ENCODE data around the gene NANS.
"Not testable (repeated sequence)": the region's sequence is repeated elsewhere in the genome, so short reads cannot be mapped to it uniquely, and the experiment has no call there.

NANS gene

DNA sequence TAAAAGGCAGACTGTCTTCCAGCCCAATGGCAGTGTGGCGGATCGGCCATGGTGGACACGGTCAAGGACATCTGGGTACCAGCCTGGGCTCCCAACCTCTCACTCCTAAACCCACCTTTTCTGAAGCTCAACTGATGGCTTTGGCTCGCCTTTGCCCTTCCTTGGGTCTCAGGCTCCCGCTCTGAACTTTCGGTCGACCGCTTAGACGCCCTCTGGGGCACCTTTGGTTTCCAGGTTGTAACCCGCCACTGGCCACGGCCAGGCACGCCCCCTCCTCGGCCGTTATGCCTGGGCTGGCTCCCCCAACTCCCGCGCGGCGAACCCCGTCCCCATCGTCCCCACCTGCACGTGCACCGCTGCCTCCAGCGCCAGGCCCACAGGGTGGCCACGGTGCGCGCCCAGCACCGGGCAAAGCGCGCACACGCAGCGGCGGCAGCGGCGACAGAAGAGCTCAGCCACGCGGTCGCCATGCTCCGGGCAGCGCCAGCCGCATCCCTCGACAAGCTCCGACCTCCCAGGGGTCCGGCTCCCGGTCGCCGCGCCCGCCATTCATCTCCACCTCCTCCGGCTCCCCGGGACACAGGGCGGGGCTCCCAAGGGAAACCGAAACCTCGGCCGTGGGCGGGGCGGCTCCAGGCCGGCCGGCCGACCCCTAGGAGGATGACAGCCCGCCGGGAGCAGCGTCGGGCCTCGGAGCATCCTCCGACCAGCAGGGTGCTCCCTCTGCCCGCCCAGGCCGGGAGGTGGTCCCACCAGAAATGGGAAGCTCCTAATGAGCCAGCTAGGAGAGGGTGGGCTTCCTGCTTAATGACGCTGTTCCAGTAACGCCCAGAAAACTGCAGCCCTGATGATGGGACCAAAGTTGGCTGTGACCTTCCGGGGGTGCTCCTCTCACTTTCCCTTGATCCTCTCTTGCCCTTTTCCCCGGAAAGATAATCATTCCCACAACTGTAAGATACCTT lies 62.4 kb downstream of the NANS start, which contains the start of gene TRIM14:
Gene TRIM14, minus strand, starts transcription at position 583 of the 962 bp plus-strand sequence. Its CDS starts 34 bp downstream, at position 549.
- Mint-ChIP-seq H3K27ac (peak within 1 kb of the TSS; percentile 95), H3K9me3 (ENCODE audit: low read depth) (no peaks in the 10 kb centered on the region), H3K27me3 (no peaks in the 10 kb centered on the region), H3K36me3 (no peaks in the 10 kb centered on the region), H3K4me1 (ENCODE audit: low read depth) (peaks cover 56% of the 10 kb centered on the region), H3K4me3 (peak within 1 kb of the TSS; percentile 87)

DNA sequence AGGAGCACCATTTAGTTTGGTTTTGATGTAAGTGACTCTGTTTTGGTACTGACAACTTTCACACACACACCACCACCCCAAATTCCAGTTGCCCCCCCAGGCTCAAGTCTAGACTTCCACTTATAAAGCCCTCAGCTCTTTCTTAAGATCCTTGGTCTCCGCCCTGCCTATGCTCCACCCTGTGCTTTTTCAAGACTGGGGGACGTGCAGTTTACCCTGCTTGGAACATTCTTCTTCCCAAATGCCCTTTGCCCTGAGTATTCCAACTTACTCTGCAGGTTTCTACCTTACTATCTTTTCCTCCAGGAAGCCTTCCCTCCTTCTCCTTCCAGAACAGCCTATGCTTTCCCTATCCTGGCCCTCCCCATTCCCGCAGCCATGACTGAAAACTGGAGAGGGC lies 63.9 kb downstream of the NANS start:
- H3K36me3 Mint-ChIP-seq, result no peaks in the 10 kb centered on the region
- H3K27ac Mint-ChIP-seq, result peak overlapping the region; percentile 87
- H3K4me1 Mint-ChIP-seq (ENCODE audit: low read depth), result peaks cover 52% of the 10 kb centered on the region
- no peaks in the 10 kb centered on the region for H3K27me3 Mint-ChIP-seq
- no peaks in the 10 kb centered on the region for H3K9me3 Mint-ChIP-seq (ENCODE audit: low read depth)
- peak overlapping the region; percentile 87 for H3K4me3 Mint-ChIP-seq

DNA sequence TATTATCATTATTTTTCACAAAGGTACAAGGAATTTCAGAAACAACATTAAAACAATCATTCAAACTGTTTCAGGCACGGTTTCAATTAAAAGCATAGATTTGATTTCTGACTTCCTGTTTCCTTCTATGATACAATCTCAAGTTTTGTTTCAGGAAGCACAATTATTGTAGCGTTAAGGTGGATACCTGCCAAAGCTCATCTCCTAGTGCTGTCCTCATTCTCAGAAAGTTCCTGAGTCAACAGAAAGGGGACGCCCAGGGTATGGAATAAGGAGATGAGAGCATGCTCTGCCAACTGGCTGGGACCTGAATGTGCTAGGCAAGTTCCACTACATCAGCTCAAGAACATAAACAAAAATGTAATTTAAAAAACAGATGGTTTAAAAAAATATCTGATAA lies 64.5 kb downstream of the NANS start:
- peaks cover 48% of the 10 kb centered on the region for H3K4me1 Mint-ChIP-seq (ENCODE audit: low read depth)
- H3K4me3 Mint-ChIP-seq, result peak overlapping the region; percentile 87
- no peaks in the 10 kb centered on the region for H3K9me3 Mint-ChIP-seq (ENCODE audit: low read depth)
- H3K27me3 Mint-ChIP-seq, result no peaks in the 10 kb centered on the region
- H3K36me3 Mint-ChIP-seq, result no peaks in the 10 kb centered on the region
- peak overlapping the region; percentile 87 for H3K27ac Mint-ChIP-seq

DNA sequence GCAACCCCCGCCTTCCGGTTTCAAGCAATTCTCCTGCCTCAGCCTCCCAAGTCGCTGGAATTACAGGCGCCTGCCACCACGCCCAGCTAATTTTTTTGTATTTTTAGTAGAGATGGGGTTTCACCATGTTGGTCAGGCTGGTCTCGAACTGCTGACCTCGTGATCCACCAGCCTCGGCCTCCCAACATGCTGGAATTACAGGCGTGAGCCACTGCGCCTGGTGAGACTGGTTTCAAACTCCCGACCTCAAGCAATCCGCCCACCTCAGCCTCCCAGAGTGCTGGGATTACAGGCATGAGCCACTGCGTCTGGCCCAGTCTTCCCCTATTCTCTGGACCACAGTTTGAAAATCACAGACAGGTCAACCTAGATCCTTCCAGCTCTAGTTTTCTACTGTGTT lies 67.6 kb downstream of the NANS start:
- not testable (repeated sequence) for H3K4me3 Mint-ChIP-seq

DNA sequence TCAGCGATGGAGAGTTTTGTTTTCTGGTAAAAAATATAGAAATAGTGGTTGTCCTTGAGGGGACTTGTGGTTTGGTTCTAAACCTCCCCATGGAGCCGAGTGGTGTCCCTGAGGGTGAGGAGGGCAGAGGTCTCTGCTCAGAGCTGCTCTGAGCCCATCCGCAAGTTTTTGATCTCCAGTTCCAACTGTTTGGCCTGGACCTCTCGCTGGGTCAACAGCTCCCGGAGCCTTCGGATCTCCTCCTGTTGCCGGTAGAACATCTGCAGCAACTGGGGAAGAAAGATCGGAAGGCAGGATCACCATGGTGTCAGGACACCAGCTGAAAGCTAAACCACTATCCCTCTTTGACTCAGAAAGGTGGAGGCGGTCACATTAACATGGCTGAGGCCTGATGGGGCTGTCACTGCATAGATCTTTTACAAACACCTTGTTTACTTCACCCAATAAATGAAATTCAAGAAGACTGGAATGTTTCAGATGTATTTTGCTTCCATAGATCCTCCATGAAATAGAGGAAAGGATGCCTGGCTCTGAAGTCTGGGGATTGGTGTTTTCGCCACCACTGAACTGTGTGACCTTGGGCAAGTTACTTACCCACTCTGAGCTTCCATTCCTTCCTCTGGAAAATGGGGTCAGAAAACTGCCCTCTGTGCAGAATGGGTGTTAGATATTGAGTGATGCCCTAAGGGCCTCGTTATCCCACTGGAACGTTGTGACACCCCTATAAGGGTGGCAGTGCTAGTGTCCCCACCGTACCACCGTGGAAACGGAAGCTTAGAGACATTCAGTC lies 68.3 kb downstream of the NANS start:
- peak overlapping the region; percentile 17 for H3K27ac Mint-ChIP-seq
- H3K9me3 Mint-ChIP-seq (ENCODE audit: low read depth), result no peaks in the 10 kb centered on the region
- H3K36me3 Mint-ChIP-seq, result no peaks in the 10 kb centered on the region
- H3K4me1 Mint-ChIP-seq (ENCODE audit: low read depth), result peaks cover 30% of the 10 kb centered on the region
- H3K4me3 Mint-ChIP-seq, result no peak overlapping the region
- H3K27me3 Mint-ChIP-seq, result no peaks in the 10 kb centered on the region

More for the DNA sequence above, 67.6 kb downstream of the NANS start:
- not testable (repeated sequence) for H3K27ac Mint-ChIP-seq; H3K27me3 Mint-ChIP-seq; H3K9me3 Mint-ChIP-seq (ENCODE audit: low read depth); H3K36me3 Mint-ChIP-seq
- H3K4me1 Mint-ChIP-seq (ENCODE audit: low read depth), result peaks cover 35% of the 10 kb centered on the region

DNA sequence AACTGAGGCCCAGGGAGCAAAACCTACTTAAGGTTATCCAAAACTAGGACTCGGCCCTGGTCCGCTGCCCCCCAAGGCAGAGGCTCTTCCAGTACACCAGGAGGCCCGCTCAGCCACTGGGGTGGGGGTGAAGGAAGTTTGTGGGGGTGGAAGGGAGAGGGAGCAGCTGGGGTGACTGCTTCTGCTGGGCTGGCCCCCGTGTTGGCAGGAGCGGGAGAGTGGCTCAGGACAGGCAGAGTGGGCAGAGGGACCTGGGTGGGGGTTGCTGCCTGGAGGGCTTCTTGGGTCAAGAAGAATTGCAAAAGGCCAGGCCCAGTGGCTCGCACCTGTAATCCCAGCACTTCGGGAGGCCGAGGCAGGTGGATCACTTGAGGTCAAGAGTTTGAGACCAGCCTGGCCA lies 70.7 kb downstream of the NANS start:
- peaks cover 2% of the 10 kb centered on the region for H3K36me3 Mint-ChIP-seq
- peaks cover 8% of the 10 kb centered on the region for H3K4me1 Mint-ChIP-seq (ENCODE audit: low read depth)
- no peak overlapping the region for H3K27ac Mint-ChIP-seq

DNA sequence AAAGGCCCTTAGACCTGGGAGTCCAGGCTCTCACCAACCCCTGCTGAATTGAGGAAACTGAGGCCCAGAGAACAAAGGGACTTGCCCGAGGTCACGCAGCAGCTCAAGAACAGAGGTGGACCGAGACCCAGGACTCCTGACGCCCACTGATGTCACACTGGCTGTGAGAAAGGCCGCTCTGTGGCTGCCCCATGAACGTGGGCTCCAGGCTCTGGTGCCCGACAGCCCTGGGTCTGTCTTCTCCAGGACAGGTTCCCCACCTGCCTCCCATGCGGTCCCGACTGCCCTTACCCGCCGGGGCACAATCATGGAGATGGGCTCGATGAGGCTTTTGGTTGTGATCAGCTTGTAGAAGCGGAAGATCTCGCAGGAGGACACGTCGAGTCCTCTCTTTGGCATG lies 71.8 kb downstream of the NANS start:
- Mint-ChIP-seq H3K27ac (no peak overlapping the region), H3K27me3 (no peaks in the 10 kb centered on the region), H3K4me3 (no peak overlapping the region), H3K36me3 (peaks cover 2% of the 10 kb centered on the region), H3K9me3 (ENCODE audit: low read depth) (no peaks in the 10 kb centered on the region), H3K4me1 (ENCODE audit: low read depth) (no peaks in the 10 kb centered on the region)

More for the DNA sequence above, 70.7 kb downstream of the NANS start:
- Mint-ChIP-seq H3K4me3 (no peak overlapping the region), H3K27me3 (no peaks in the 10 kb centered on the region), H3K9me3 (ENCODE audit: low read depth) (no peaks in the 10 kb centered on the region)

DNA sequence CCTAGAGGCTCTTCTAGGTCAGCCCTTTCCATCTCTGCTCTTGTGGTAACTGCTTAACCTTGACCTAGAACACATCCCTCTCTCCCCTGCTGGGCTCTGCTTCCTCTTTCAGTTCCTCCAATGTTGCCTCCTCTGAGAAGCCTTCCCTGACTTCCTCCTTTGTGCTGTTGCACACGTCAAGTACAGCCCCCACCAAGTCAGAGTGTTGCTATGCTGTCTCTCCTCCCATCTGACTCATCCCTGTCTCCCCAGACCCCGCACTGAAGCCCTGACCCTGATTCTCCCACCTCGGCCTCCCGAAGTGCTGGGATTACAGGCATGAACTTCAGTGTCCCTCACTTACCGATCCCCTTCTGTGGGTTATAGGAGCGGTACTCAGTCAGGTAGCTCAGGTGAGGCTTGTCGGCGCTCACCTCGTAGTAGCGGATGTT lies 72.9 kb downstream of the NANS start:
- Mint-ChIP-seq H3K27ac (peak overlapping the region; percentile 54), H3K9me3 (ENCODE audit: low read depth) (no peaks in the 10 kb centered on the region), H3K27me3 (no peaks in the 10 kb centered on the region), H3K4me1 (ENCODE audit: low read depth) (no peaks in the 10 kb centered on the region), H3K4me3 (no peak overlapping the region), H3K36me3 (peaks cover 2% of the 10 kb centered on the region)

DNA sequence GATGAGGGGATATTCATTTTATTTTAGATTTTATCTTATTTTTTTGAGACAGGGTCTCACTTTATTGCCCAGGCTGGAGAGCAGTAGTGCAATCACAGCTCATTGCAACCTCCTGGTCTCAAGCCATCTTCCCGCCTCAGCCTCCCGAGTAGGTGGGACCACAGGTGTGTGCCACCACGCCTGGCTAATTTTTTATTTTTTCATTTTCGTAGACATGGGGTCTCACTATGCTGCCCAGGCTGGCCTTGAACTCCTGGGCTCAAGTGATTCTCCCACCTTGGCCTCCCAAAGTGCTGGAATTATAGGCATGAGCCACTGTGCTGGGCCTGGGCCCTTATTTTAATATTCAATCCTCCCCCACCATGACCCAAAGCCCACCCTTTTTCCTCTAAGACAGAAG lies 73.5 kb downstream of the NANS start:
- not testable (repeated sequence) for H3K36me3 Mint-ChIP-seq; H3K4me3 Mint-ChIP-seq; H3K4me1 Mint-ChIP-seq (ENCODE audit: low read depth); H3K9me3 Mint-ChIP-seq (ENCODE audit: low read depth); H3K27me3 Mint-ChIP-seq; H3K27ac Mint-ChIP-seq

DNA sequence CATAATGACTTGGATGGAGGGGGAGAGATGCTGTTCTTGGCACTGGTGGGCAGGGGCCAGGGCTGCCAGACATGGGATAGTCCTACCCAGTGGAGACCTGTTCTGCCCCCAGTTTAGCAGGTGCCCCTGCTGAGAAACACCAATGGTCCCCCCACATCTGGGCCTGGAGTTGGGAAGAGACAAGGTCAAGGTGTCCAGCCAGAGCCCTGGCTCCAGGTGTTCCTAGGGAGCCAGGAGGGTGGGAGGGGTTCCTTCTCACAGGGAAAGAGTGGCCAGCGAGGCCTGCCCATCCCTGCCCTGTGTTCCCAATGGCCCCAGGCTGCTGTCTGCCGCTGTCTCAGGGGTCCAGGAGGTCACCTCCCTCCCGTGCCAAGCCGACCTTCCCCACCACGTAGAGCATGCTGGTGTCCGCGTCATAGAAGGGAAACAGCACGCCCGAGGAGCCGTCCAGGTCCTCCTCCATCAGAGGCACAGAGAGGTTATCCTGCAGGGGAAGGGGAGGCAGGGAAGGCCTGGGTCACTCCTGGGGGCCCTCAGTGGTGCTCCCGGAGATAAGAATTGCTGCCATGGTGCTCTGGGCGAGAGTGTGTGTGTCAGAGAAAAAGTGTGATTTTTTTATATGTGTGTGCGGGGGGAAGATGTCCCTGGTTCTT lies 74.2 kb downstream of the NANS start:
- Mint-ChIP-seq H3K4me3 (no peak overlapping the region), H3K27me3 (no peaks in the 10 kb centered on the region), H3K9me3 (ENCODE audit: low read depth) (no peaks in the 10 kb centered on the region), H3K4me1 (ENCODE audit: low read depth) (no peaks in the 10 kb centered on the region), H3K27ac (no peak overlapping the region), H3K36me3 (peaks cover 2% of the 10 kb centered on the region)

DNA sequence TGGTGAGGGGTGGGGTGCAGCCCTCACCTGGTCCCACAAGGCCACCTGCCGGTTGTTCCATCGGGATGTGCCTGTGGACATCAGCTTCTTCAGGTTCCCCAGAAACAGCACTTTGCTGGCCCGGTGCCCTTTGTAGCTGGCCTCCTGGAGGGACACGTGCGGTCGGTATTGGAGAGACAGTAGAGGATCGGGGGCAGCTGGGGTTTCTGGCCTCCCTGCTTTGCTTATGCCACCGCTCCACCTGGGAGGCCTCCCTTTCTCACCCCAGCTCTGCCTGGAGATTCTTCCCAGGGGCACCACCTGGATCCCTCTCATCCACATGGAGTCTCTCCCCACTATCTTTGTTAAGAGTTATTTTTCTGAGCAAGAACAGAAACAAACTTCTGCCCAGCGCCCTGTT lies 75.6 kb downstream of the NANS start:
- no peaks in the 10 kb centered on the region for H3K4me1 Mint-ChIP-seq (ENCODE audit: low read depth)
- peaks cover 2% of the 10 kb centered on the region for H3K36me3 Mint-ChIP-seq

More for the DNA sequence above, 75.6 kb downstream of the NANS start:
- no peak overlapping the region for H3K4me3 Mint-ChIP-seq
- H3K27ac Mint-ChIP-seq, result no peak overlapping the region
- H3K27me3 Mint-ChIP-seq, result no peaks in the 10 kb centered on the region
- H3K9me3 Mint-ChIP-seq (ENCODE audit: low read depth), result no peaks in the 10 kb centered on the region
